Brain microvascular endothelial cell (primary cell): ENCODE measurements around the gene SYCP2.

Source experiments
- DNase-seq: peaks from one replicate; pipeline ENCODE4 v3.0.0-alpha.2; 2020
- H3K27ac ChIP-seq: fragments of 250-450 bp; sonication (Bioruptor Pico); 2 replicates; pipeline ENCODE4 v1.5.1; 2020; ENCODE audit warnings: mild to moderate bottlenecking, moderate library complexity
- H3K27me3 ChIP-seq: fragments of 250-450 bp; sonication (Bioruptor Pico); replicated peaks from 2 replicates; pipeline ENCODE4 v1.5.1; 2020; ENCODE audit warnings: mild to moderate bottlenecking
- H3K36me3 ChIP-seq: fragments of 250-450 bp; sonication (Bioruptor Pico); replicated peaks from 2 replicates; pipeline ENCODE4 v1.5.1; 2020; ENCODE audit warnings: mild to moderate bottlenecking
- H3K4me3 ChIP-seq: 2 replicates; pipeline ENCODE4 v1.5.1; 2011; ENCODE audit warnings: low read depth, mild to moderate bottlenecking, control low read depth, low read length, moderate library complexity
- in situ Hi-C: cut with HindIII; loops from 2 replicates; pipeline ENCODE4 v1.10.0; 2017; ENCODE audit warnings: low sequenced_read_pairs, low pct_ligation_motif_present
- TF ChIP-seq, protein P1 (sequence below): IDR thresholded peaks from 2 replicates; pipeline ENCODE4 v1.5.1; 2011; ENCODE audit warnings: low read depth, mild to moderate bottlenecking, moderate library complexity, low read length, control low read depth, inconsistent platforms; ENCODE audit errors: missing control alignments

The SYCP2 gene

GRCh38 chr20:59938221-59938620 lies 4.8 kb upstream of the SYCP2 start:
- TF ChIP-seq, protein P1, sequence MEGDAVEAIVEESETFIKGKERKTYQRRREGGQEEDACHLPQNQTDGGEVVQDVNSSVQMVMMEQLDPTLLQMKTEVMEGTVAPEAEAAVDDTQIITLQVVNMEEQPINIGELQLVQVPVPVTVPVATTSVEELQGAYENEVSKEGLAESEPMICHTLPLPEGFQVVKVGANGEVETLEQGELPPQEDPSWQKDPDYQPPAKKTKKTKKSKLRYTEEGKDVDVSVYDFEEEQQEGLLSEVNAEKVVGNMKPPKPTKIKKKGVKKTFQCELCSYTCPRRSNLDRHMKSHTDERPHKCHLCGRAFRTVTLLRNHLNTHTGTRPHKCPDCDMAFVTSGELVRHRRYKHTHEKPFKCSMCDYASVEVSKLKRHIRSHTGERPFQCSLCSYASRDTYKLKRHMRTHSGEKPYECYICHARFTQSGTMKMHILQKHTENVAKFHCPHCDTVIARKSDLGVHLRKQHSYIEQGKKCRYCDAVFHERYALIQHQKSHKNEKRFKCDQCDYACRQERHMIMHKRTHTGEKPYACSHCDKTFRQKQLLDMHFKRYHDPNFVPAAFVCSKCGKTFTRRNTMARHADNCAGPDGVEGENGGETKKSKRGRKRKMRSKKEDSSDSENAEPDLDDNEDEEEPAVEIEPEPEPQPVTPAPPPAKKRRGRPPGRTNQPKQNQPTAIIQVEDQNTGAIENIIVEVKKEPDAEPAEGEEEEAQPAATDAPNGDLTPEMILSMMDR, result no peak
- H3K36me3 ChIP-seq, result no peaks in the 10 kb centered on the region
- no peaks in the 10 kb centered on the region for H3K27me3 ChIP-seq
- DNase-seq, result peak; percentile 21
- in situ Hi-C loops, result no loop called here
- no peak overlapping the region for H3K27ac ChIP-seq
- no peak overlapping the region for H3K4me3 ChIP-seq

- in situ Hi-C loops, result no loop called here
- no peak for DNase-seq
- Histone ChIP-seq H3K36me3 (no peaks in the 10 kb centered on the region), H3K27me3 (no peaks in the 10 kb centered on the region), H3K4me3 (no peak overlapping the region), H3K27ac (no peak overlapping the region)
- TF ChIP-seq, protein P1, result no peak
These were observed 3.7 kb upstream of the SYCP2 start for GRCh38 chr20:59937150-59937549.

DNA sequence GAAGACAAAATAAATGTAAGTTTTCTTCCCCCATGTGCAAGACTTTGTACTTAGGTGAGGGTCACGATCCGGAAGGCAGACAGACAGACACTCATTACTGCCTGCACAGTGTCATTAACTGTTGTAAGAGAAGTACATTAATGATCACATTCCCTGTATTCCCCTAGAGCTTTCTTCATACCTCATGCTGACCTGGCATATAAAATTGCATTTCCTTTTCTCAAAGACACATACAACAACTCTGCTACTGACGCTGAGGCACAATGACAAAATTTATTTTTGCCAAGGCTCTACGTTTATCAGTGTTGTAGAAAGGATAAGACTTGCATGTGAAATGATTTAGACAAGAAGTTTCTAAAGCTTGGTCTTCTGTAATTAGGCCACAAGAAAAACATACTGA lies 3.0 kb upstream of the SYCP2 start:
- no peaks in the 10 kb centered on the region for H3K36me3 ChIP-seq
- no peaks in the 10 kb centered on the region for H3K27me3 ChIP-seq
- no peak for DNase-seq
- TF ChIP-seq, protein P1, result no peak
- no peak overlapping the region for H3K4me3 ChIP-seq
- in situ Hi-C loops, result no loop called here
- no peak overlapping the region for H3K27ac ChIP-seq

GRCh38 chr20:59935457-59936185 lies 2.2 kb upstream of the SYCP2 start:
- in situ Hi-C loops, result no loop called here
- H3K4me3 ChIP-seq, result no peak overlapping the region
- TF ChIP-seq, protein P1, result no peak
- H3K27me3 ChIP-seq, result no peaks in the 10 kb centered on the region
- H3K36me3 ChIP-seq, result no peaks in the 10 kb centered on the region
- H3K27ac ChIP-seq, result no peak overlapping the region
- no peak for DNase-seq

DNA sequence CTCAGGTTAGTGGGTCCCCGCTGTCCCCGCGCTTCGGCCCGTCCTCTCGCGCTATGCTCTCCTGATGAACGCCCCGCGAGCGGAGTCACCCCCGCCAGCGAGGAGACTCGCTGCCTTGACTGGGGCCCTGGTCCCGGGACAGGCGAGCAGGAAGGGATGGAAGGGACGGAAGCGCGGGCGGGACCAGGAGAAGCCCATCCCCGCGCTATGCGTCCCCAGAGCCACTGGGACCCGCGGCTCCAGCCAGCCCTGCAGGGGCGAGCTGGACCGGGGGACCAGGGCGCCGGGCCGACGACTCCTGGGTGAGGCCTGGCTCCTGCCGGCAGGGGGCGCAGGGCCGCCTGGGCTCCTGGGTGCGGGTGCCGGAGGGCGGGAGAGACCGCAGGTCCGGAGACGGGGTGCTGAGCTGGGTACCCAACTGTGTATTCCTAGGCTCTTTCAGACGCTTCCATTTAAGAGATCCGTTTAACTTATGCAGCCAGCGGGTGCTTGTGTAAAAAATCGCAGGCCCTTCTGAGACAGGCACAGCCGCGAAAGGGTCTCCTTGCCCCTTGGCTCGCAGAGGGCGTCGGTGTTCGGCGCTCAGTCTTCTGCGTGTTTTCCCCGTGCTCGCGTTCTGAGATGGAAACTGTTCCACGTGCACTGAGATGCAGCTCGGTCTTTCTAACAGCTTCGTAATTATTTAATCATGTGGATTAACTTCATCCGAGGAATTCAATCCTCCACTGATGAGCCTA lies 580 bp upstream of the SYCP2 start:
- in situ Hi-C loops, result no loop called here
- Histone ChIP-seq H3K36me3 (no peaks in the 10 kb centered on the region), H3K27me3 (no peaks in the 10 kb centered on the region), H3K4me3 (peak overlapping the region; percentile 63), H3K27ac (no peak overlapping the region)
- TF ChIP-seq, protein P1, result peak; percentile 71
- peak; percentile 39 for DNase-seq
